Loucy (cell line): ENCODE results near the gene CYP2D6.

Experiments
- EZH2phosphoT487 ChIP-seq: fragments of 200-600 bp; IDR thresholded peaks from 2 replicates; pipeline ENCODE4 v1.6.1; 2018; ENCODE audit warnings: antibody characterized with exemption, mild to moderate bottlenecking, moderate library complexity, borderline replicate concordance
- TF ChIP-seq, protein P1 (sequence below): fragments of 200-600 bp; sonication (generic); conservative IDR thresholded peaks from 2 replicates; pipeline ENCODE4 v1.5.1; 2014; ENCODE audit warnings: mild to moderate bottlenecking, antibody characterized with exemption, low read length

DNA sequence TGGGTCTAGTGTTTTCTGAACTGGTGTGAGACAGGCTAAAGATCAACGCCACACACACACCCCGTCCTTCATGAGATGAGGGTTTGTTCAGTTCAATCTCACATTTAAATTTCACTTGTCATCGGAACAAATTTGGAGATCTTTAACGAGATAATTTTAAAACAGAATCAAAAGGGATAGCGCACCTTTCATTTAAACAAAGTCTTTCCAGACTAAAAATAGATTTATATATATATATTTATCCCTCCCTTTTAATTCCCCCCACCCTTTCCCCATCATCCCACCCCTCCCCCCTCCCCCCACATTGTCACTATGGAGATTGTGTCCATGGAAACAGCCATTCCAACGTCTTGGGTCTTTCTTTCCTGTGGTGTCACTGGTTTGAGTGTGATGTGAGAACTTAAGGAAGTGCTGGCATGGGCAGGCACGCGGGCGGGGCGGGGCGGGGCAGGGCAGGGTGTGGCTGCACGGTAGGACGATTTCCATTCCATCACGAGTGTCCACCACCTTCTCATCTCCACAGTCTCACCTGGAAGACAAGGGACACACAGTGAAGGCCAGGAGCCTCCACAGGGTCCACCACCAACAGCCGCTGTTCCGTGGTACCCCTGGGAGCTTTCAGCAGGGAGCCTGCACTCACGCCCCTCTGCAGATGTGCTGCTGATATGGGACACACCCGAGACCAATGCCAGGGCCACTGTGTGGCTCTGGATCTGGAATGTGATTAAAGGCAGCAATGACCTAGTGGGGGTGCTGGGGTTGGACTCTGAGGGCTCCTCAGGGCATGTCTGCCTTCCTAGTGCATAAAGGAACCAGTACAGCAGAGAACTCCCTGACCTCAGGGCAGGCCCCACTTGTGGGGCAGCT lies 30.5 kb upstream of the CYP2D6 start:
- no peak for TF ChIP-seq EZH2phosphoT487
- TF ChIP-seq, protein P1, sequence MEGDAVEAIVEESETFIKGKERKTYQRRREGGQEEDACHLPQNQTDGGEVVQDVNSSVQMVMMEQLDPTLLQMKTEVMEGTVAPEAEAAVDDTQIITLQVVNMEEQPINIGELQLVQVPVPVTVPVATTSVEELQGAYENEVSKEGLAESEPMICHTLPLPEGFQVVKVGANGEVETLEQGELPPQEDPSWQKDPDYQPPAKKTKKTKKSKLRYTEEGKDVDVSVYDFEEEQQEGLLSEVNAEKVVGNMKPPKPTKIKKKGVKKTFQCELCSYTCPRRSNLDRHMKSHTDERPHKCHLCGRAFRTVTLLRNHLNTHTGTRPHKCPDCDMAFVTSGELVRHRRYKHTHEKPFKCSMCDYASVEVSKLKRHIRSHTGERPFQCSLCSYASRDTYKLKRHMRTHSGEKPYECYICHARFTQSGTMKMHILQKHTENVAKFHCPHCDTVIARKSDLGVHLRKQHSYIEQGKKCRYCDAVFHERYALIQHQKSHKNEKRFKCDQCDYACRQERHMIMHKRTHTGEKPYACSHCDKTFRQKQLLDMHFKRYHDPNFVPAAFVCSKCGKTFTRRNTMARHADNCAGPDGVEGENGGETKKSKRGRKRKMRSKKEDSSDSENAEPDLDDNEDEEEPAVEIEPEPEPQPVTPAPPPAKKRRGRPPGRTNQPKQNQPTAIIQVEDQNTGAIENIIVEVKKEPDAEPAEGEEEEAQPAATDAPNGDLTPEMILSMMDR: no peak
